SK-N-MC (cell line): ENCODE results near the gene CACNG7.

Source experiments
- EZH2 ChIP-seq: fragments of 200-600 bp; sonication (generic); IDR thresholded peaks from one replicate; pipeline ENCODE4 v1.6.1; 2017; ENCODE audit warnings: antibody characterized with exemption
- FOXP2 ChIP-seq: optimal IDR thresholded peaks from 2 replicates; pipeline ENCODE3; 2011; ENCODE audit warnings: mild to moderate bottlenecking, moderate library complexity; ENCODE audit not compliant: insufficient read depth; ENCODE audit errors: extremely low read length, control extremely low read depth
- POLR2AphosphoS5 ChIP-seq: IDR thresholded peaks from 2 replicates; pipeline ENCODE4 v1.6.1; 2012; ENCODE audit warnings: mild to moderate bottlenecking, low read depth, low read length, borderline replicate concordance

DNA sequence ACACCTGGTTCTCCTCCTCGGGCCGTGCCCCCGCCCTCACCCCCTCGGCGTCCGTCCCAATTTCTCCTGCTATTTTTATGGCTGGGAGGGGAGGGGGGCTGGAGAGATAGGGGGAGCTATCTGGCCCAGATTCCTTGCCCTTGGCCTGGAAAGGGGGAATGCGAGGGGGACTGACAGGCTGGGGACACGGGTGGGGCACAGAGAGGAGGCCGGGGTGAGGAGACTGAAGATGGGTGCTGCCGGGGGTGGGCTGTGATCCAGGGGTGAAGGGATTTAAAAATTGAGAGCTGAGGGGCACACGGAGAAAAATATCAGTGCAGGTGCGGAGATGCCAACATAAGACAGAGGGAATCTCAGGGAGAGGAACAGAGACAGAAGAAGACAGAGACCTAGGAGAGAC, 24.8 kb upstream of the CACNG7 start:
- TF ChIP-seq POLR2AphosphoS5 (no peak), EZH2 (no peak), FOXP2 (no peak)
